Measurements from ENCODE around the gene TEX101. TPM values are rescaled to one million over a fixed set of nuclear protein-coding genes. Genes with fewer than 3 reads are reported as not detected.
"Not testable (repeated sequence)": the region's sequence is repeated elsewhere in the genome, so short reads cannot be mapped to it uniquely, and the experiment has no call there.

The TEX101 gene
- total and polyA plus RNA-seq, 4 experiments from 2014 or later: not detected

- H3K36me3 ChIP-seq (ENCODE audit: insufficient read depth, low read length): no peaks in the 10 kb centered on the region
- intact Hi-C loops (cut with micrococcal nuclease): loop anchor here (2.0 to 5.0 kb wide), 2 partner anchors 40 to 157 kb away; no protein-coding TSS in a partner anchor
- peaks cover 0 to 2% (median 0%) of the 10 kb centered on the region in 8 donors for H3K9me3 Mint-ChIP-seq
- peaks cover 51% of the 10 kb centered on the region for H3K4me1 ChIP-seq (ENCODE audit: insufficient read depth, low read length)
- peak overlapping the region in 4 of 8 donors; percentile 26 to 66 (median 46) for H3K4me3 Mint-ChIP-seq
- DNase-seq: no peak
- H3K27me3 Mint-ChIP-seq: no peaks in the 10 kb centered on the region
- no peaks in the 10 kb centered on the region for H3K36me3 Mint-ChIP-seq
- peak overlapping the region; percentile 34 for H3K27ac ChIP-seq (ENCODE audit: low read depth, low read length)
- peaks cover 39 to 68% (median 54%) of the 10 kb centered on the region in 4 donors for H3K4me1 Mint-ChIP-seq
- peak overlapping the region; percentile 91 to 97 (median 94) for H3K27ac Mint-ChIP-seq
- H3K9me3 ChIP-seq (ENCODE audit: control insufficient read depth in 1 of 2, low read length in 2 of 2): no peaks in the 10 kb centered on the region
- CTCF ChIA-PET (ENCODE audit: partially characterized antibody): interaction anchor here (2.8 to 21.7 kb wide), 4 partner anchors 10 to 90 kb away, joined by 17 to 835 read pairs (median 222); partner anchors contain the start of genes ETHE1 and ZNF575
- H3K27me3 ChIP-seq (ENCODE audit: insufficient read depth, low read length): no peaks in the 10 kb centered on the region
- POLR2A ChIA-PET (ENCODE audit: partially characterized antibody): interaction anchor here (0.8 to 3.7 kb wide), 8 partner anchors 10 to 95 kb away, joined by 3 to 76 read pairs (median 20); partner anchors contain the start of genes LYPD3 and ZNF575
- H3K4me3 ChIP-seq (ENCODE audit: low read length in 2 of 2): no peak overlapping the region
Observed at GRCh38 chr19:43437712-43438111, 23.0 kb downstream of the TEX101 start.

GRCh38 chr19:43438291-43439031 lies 23.8 kb downstream of the TEX101 start:
- H3K4me3 Mint-ChIP-seq: peak overlapping the region in 6 of 8 donors; percentile 13 to 61 (median 52)
- H3K27me3 ChIP-seq (ENCODE audit: insufficient read depth, low read length): no peaks in the 10 kb centered on the region
- H3K27ac ChIP-seq (ENCODE audit: low read depth, low read length): peak overlapping the region; percentile 75
- H3K36me3 Mint-ChIP-seq: no peaks in the 10 kb centered on the region
- CTCF ChIA-PET (ENCODE audit: partially characterized antibody): interaction anchor here (1.0 to 21.7 kb wide), 9 partner anchors 8 to 156 kb away, joined by 3 to 835 read pairs (median 17); partner anchors contain the start of genes ETHE1 and ZNF575
- peaks cover 44% of the 10 kb centered on the region for H3K4me1 ChIP-seq (ENCODE audit: insufficient read depth, low read length)
- intact Hi-C loops (cut with micrococcal nuclease): loop anchor here (2.0 to 5.0 kb wide), 2 partner anchors 39 to 156 kb away; no protein-coding TSS in a partner anchor
- no peaks in the 10 kb centered on the region for H3K27me3 Mint-ChIP-seq
- H3K9me3 ChIP-seq (ENCODE audit: control insufficient read depth in 1 of 2, low read length in 2 of 2): no peaks in the 10 kb centered on the region
- H3K27ac Mint-ChIP-seq: peak overlapping the region; percentile 95 to 98 (median 96)
- POLR2A ChIA-PET (ENCODE audit: partially characterized antibody): interaction anchor here (0.7 to 3.7 kb wide), 26 partner anchors 8 to 1739 kb away, joined by 3 to 76 read pairs (median 6); partner anchors contain the start of genes IRGQ, KCNN4, LYPD3 and PHLDB3
- peak in 2 of 5 donors; percentile 12 to 50 for DNase-seq
- H3K4me3 ChIP-seq (ENCODE audit: low read length in 2 of 2): peak overlapping the region in 1 of 2 donors; percentile 38
- peaks cover 0 to 2% (median 0%) of the 10 kb centered on the region in 8 donors for H3K9me3 Mint-ChIP-seq
- H3K4me1 Mint-ChIP-seq: peaks cover 35 to 66% (median 47%) of the 10 kb centered on the region in 4 donors
- no peaks in the 10 kb centered on the region for H3K36me3 ChIP-seq (ENCODE audit: insufficient read depth, low read length)

- peak; percentile 75 to 89 (median 83) for DNase-seq
- Histone ChIP-seq H3K27ac (ENCODE audit: low read depth, low read length) (peak overlapping the region; percentile 75), H3K27me3 (ENCODE audit: insufficient read depth, low read length) (no peaks in the 10 kb centered on the region), H3K36me3 (ENCODE audit: insufficient read depth, low read length) (no peaks in the 10 kb centered on the region), H3K9me3 (ENCODE audit: control insufficient read depth in 1 of 2, low read length in 2 of 2) (no peaks in the 10 kb centered on the region), H3K4me3 (ENCODE audit: low read length in 2 of 2) (peak overlapping the region; percentile 38 to 54), H3K4me1 (ENCODE audit: insufficient read depth, low read length) (peaks cover 41% of the 10 kb centered on the region)
- Mint-ChIP-seq H3K4me1 (peaks cover 36 to 69% (median 46%) of the 10 kb centered on the region in 4 donors), H3K36me3 (no peaks in the 10 kb centered on the region), H3K27me3 (no peaks in the 10 kb centered on the region), H3K9me3 (peaks cover 0 to 2% (median 0%) of the 10 kb centered on the region in 8 donors), H3K4me3 (peak overlapping the region in 7 of 8 donors; percentile 13 to 65 (median 51)), H3K27ac (peak overlapping the region; percentile 95 to 98 (median 96))
- intact Hi-C loops (cut with micrococcal nuclease): loop anchor here (2.0 to 5.0 kb wide), 2 partner anchors 38 to 156 kb away; no protein-coding TSS in a partner anchor
- ChIA-PET CTCF (ENCODE audit: partially characterized antibody) (interaction anchor here (1.0 to 21.7 kb wide), 11 partner anchors 8 to 155 kb away, joined by 3 to 835 read pairs (median 11); partner anchors contain the start of genes ETHE1 and ZNF575), POLR2A (ENCODE audit: partially characterized antibody) (interaction anchor here (0.6 to 3.7 kb wide), 26 partner anchors 9 to 1738 kb away, joined by 3 to 76 read pairs (median 6); partner anchors contain the start of genes IRGQ, KCNN4, LYPD3 and PHLDB3)
Observed at GRCh38 chr19:43439032-43439708, 24.5 kb downstream of the TEX101 start.

- H3K27ac Mint-ChIP-seq: peak overlapping the region; percentile 95 to 98 (median 96)
- Histone ChIP-seq H3K4me3 (ENCODE audit: low read length in 2 of 2) (peak overlapping the region in 1 of 2 donors; percentile 54), H3K9me3 (ENCODE audit: control insufficient read depth in 1 of 2, low read length in 2 of 2) (no peaks in the 10 kb centered on the region), H3K27ac (ENCODE audit: low read depth, low read length) (no peak overlapping the region), H3K27me3 (ENCODE audit: insufficient read depth, low read length) (no peaks in the 10 kb centered on the region), H3K36me3 (ENCODE audit: insufficient read depth, low read length) (no peaks in the 10 kb centered on the region), H3K4me1 (ENCODE audit: insufficient read depth, low read length) (peaks cover 41% of the 10 kb centered on the region)
- peaks cover 36 to 72% (median 46%) of the 10 kb centered on the region in 4 donors for H3K4me1 Mint-ChIP-seq
- peaks cover 0 to 2% (median 0%) of the 10 kb centered on the region in 8 donors for H3K9me3 Mint-ChIP-seq
- no peaks in the 10 kb centered on the region for H3K36me3 Mint-ChIP-seq
- POLR2A ChIA-PET (ENCODE audit: partially characterized antibody): interaction anchor here (0.6 to 3.7 kb wide), 25 partner anchors 8 to 1738 kb away, joined by 3 to 76 read pairs (median 6); partner anchors contain the start of genes IRGQ, KCNN4, LYPD3 and PHLDB3
- DNase-seq: no peak
- intact Hi-C loops (cut with micrococcal nuclease): loop anchor here (2.0 to 5.0 kb wide), 2 partner anchors 38 to 155 kb away; no protein-coding TSS in a partner anchor
- CTCF ChIA-PET (ENCODE audit: partially characterized antibody): interaction anchor here (0.6 to 21.7 kb wide), 12 partner anchors 8 to 115 kb away, joined by 3 to 835 read pairs (median 8); partner anchors contain the start of genes ETHE1 and ZNF575
- H3K27me3 Mint-ChIP-seq: no peaks in the 10 kb centered on the region
- H3K4me3 Mint-ChIP-seq: peak overlapping the region in 2 of 8 donors; percentile 38 to 46
Observed at GRCh38 chr19:43439709-43440063, 25.0 kb downstream of the TEX101 start.

- no peak overlapping the region for H3K4me3 Mint-ChIP-seq
- ChIA-PET CTCF (ENCODE audit: partially characterized antibody) (interaction anchor here (0.9 to 21.7 kb wide), 3 partner anchors 10 to 116 kb away, joined by 5 to 835 read pairs (median 413); partner anchors contain the start of genes ETHE1 and ZNF575), POLR2A (ENCODE audit: partially characterized antibody) (interaction anchor here (1.0 kb wide), 1 partner anchor 63 kb away, joined by 3 read pairs; no protein-coding TSS in a partner anchor)
- intact Hi-C loops (cut with micrococcal nuclease): no loop called here
- Histone ChIP-seq H3K4me3 (ENCODE audit: low read length in 2 of 2) (no peak overlapping the region), H3K4me1 (ENCODE audit: insufficient read depth, low read length) (peaks cover 38% of the 10 kb centered on the region), H3K27ac (ENCODE audit: low read depth, low read length) (no peak overlapping the region), H3K36me3 (ENCODE audit: insufficient read depth, low read length) (no peaks in the 10 kb centered on the region), H3K27me3 (ENCODE audit: insufficient read depth, low read length) (no peaks in the 10 kb centered on the region), H3K9me3 (ENCODE audit: control insufficient read depth in 1 of 2, low read length in 2 of 2) (no peaks in the 10 kb centered on the region)
- peaks cover 32 to 59% (median 40%) of the 10 kb centered on the region in 4 donors for H3K4me1 Mint-ChIP-seq
- no peaks in the 10 kb centered on the region for H3K36me3 Mint-ChIP-seq
- H3K27ac Mint-ChIP-seq: peak overlapping the region in 6 of 7 donors; percentile 8 to 87 (median 58)
- H3K27me3 Mint-ChIP-seq: no peaks in the 10 kb centered on the region
- DNase-seq: no peak
- H3K9me3 Mint-ChIP-seq: peaks cover 0 to 2% (median 0%) of the 10 kb centered on the region in 8 donors
Observed at GRCh38 chr19:43441716-43442115, 27.0 kb downstream of the TEX101 start.

- H3K27ac ChIP-seq (ENCODE audit: low read depth, low read length); H3K9me3 Mint-ChIP-seq; H3K4me3 ChIP-seq (ENCODE audit: low read length in 2 of 2); H3K27me3 Mint-ChIP-seq; H3K27me3 ChIP-seq (ENCODE audit: insufficient read depth, low read length); intact Hi-C loops (cut with micrococcal nuclease); H3K4me3 Mint-ChIP-seq; H3K36me3 Mint-ChIP-seq; DNase-seq; H3K9me3 ChIP-seq (ENCODE audit: control insufficient read depth in 1 of 2, low read length in 2 of 2); H3K36me3 ChIP-seq (ENCODE audit: insufficient read depth, low read length): not testable (repeated sequence)
- CTCF ChIA-PET (ENCODE audit: partially characterized antibody): interaction anchor here (1.1 to 21.7 kb wide), 6 partner anchors 13 to 150 kb away, joined by 3 to 835 read pairs (median 4); partner anchors contain the start of genes ETHE1 and ZNF575
- H3K27ac Mint-ChIP-seq: peak overlapping the region in 2 of 7 donors; percentile 35 to 74
- POLR2A ChIA-PET (ENCODE audit: partially characterized antibody): interaction anchor here (1.5 to 2.2 kb wide), 3 partner anchors 19 to 75 kb away, joined by 5 to 10 read pairs (median 10); partner anchors contain the start of gene PHLDB3
- peaks cover 19 to 41% (median 28%) of the 10 kb centered on the region in 4 donors for H3K4me1 Mint-ChIP-seq
- H3K4me1 ChIP-seq (ENCODE audit: insufficient read depth, low read length): peaks cover 24% of the 10 kb centered on the region
Observed at GRCh38 chr19:43444091-43444490, 29.4 kb downstream of the TEX101 start.
